Right hindlimb (tissue), 1 donor: Measurements from ENCODE around the gene SVIL.
"Not testable (repeated sequence)": the region's sequence is repeated elsewhere in the genome, so short reads cannot be mapped to it uniquely, and the experiment has no call there.

Experiments
- DNase-seq: peaks from one replicate; pipeline ENCODE4 v3.0.0-alpha.2; 2018

The SVIL gene

GRCh38 chr10:29648114-29648982, 13.6 kb upstream of the SVIL start:
- DNase-seq, result no peak

- DNase-seq, result no peak
These were observed 12.7 kb upstream of the SVIL start for GRCh38 chr10:29647478-29647877.

- DNase-seq, result peak; percentile 73
These were observed 12.2 kb upstream of the SVIL start for GRCh38 chr10:29646960-29647461.

DNA sequence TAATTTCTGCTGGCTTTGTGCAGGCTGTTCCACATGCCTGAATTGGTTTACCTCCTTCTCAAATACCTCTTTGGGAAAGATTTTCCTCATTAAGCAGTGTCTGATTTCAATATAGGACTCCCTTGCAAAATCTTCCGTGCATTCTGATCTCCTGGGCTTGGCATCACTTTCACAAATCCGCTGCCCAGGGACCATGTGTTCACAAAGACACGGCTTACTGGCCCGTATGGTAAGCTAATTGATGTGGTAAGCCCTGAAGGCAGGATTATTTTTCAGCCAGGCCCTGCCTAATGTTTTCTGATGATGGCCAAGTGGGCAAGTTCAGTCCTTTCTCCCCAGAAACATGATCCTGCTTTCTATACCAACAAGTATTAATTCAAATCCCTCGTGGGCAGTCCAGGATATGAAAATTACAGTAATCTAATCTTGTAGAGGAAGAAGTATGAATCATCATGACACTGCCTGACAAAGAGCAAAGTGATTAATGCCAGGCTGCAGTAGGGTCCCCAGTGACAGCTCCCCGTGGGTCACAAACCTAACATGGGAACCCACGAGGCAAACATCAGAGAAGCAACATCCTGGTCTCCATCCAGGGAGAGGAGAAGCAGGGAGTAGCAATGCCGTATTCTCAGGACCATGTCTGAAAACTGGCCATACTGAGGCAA, 11.6 kb upstream of the SVIL start:
- DNase-seq, result peak; percentile 68

- DNase-seq, result peak; percentile 72
These were observed 9.2 kb upstream of the SVIL start for GRCh38 chr10:29643771-29644501.

DNA sequence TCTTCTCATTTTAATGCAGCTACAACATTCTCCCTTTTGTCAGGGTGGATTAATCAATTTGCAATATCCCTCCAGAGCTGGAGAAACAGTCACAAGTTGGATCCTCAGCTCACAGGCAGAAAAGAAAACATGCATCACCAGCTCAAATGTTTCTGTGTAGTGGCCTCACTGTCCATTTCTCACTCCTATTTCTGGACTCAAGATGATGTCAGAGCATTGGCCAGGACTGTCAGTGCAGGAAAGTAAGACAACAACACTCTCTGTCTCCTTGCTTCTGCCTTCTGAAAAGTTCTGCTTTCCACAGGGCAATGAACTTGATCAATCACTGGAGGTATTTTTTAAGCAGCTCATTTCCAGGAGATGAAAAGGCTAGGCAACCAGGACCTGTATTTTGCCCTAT, 8.2 kb upstream of the SVIL start:
- peak; percentile 59 for DNase-seq

DNA sequence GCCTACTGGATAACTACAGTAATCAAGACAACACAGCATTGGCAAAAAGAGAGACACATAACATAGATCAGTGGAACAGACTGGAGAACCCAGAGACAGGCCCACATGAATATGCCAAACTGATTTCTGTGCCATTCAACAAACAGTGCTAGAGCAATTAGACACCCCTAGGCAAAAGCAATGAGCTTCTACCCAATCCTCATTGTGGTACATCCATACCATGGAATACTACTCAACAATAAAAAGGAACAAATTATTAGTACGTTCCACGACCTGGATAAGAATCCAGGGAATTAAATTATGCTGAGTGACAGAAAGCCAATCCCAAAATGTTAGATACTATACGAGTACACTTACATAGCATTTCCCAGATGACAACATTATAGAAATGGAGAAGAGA, 2.8 kb upstream of the SVIL start:
- no peak for DNase-seq

- no peak for DNase-seq
These were observed 1.4 kb upstream of the SVIL start for GRCh38 chr10:29636178-29636577.

DNA sequence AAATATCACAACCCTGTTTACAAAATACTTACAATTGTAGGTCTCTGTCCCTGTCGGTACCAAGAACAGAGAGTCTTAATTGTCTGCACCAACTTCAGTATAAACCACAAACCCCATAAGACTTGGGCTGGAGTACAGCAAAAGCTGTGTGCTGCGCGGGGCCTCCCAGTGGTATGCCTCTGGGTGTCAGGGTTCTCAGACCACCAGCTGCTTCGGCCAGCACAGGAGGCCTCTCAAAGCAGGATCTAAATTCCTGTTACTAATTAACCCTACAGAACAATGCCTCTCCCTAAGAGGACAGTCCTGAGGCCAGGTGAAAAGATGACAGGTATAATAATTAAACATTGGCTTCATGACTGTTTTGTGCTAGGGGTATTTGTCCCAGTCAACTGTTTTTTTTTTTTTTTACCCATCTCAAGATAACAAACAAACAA, 957 bp upstream of the SVIL start:
- DNase-seq, result peak; percentile 53

DNA sequence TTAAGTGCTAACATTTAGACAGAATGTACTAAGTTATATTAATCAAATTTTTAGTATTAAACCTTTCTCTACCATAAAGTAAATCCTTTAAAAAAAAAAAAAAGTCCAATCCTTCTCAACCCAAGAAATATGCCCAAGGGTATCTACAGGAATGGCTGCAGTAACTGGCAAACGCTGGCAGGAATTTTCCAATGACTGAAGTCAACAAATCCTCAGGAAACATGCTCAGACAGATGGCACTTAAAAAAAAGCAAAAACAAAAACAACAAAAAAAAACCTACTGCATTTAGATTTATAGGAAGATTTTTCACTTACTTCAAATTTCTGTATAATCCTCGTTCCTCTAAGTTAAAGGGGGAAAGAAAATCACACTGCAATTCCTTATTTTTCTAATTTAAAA, 666 bp downstream of the SVIL start:
- DNase-seq, result no peak

DNA sequence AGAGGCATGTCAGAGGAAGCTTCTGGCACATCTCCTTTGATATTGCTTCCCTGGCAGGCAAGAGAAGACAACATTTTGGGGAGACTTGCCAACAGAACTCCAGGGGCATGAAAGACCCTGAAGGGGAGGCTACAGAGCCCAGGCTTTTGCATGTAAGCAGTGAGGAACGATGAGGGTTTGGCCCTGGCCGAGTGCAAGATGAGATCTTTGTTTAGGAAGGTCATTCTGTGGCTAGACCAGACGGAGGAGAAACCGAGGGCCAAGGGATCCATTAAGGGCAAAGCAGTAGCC, 3.8 kb downstream of the SVIL start:
- no peak for DNase-seq

DNA sequence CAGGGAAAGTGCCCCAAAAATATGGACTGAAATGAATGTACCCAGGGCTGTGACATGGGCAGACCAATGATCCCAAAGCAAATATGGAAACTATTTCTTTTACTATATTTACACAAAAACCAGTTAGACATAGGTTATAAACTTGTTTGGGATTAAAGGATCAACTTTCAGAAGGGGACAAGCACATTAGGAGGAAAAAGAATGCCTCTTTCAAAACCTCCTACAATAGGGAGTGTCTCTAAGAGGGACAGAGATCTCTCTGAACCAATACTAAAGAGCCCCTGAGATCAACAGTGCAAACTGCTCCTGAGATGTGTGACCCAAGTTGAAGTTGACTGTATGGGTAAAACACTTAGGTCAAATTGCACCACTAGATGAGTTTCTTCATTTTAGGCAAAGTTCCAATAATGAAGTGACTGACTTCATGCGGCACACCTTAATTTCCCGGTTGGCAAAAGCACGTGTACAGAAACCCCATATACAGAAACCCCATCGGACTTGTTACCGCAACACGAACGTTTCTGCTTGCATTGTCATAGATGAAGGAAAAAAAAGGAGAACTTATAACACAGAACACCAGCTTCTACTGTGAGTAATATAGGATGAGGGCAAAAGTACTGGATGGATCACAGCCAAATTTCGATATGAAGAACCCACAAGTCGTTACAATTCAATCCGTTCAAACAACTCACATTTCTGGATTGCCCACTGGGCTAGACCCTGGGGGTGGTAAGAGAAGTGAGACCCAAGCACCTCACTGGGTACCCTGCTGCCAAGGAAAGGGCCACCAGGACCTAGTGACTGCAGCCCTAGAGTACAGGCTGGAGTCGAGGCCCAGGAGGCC, 4.3 kb downstream of the SVIL start:
- no peak for DNase-seq

DNA sequence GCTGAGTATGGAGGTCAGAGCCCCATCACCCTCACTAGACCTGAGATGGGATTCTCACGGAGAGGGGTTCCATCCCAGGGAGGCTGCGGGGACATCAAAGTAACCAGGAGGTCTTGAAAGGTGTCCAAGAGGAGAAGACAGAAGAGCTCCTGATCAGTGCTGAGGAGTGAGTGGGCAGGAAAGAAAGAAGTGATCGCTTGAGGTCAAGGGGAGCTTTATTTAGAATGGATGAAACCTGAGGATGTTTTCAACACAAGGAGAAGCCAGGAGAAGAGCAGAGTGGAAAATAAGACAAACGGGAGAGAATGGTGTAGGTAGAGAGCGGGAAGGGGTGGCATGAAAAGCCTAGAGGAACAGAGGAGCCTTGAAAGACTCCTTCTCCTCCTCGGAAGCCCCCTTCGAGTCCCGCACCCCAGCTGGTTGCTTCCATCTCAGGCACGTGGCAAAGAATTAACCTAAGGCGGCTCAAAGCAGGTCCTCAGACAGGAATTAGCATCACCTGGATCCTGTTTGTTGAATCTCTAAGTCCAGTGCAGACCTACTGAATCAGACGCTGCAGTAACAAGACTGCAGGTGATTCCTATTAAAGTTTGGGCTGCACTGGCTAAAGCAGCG, 5.8 kb downstream of the SVIL start:
- DNase-seq, result no peak

DNA sequence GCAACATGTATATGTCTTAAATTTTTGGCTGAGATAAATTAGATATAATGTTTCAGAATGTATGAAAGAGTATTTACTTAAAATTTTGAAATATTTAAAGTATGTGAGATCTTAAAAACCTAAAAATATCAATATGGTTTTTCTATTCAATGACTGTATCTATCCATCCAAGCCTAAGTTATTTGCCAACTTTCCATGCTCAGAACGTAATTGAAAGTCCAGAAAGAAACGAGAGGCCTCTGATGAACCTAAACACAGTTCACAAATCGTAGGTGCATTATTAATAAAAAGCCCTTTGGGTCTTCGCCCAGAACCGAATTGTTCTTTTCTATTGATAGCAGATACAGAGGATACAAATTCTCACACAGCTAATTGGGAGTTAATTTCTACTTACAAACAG, 6.5 kb downstream of the SVIL start:
- no peak for DNase-seq

- DNase-seq, result no peak
These were observed 7.3 kb downstream of the SVIL start for GRCh38 chr10:29627201-29628132.

DNA sequence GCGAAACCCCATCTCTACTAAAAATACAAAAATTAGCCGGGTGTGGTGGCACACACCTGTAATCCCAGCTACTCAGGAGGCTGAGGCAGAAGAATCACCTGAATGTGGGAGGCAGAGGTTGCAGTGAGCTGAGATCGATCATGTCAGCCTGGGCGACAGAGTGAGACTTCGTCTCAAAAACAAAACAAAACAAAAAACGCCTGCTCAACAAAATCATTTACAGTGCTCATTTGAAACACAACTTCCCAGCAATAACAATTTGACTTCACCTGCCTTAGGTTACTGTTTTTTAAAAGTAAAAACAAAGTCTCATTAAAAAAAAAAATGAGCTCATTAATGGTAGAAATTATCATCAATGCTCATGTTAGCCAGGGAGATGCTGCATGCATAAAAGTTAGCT, 10.4 kb downstream of the SVIL start:
- not testable (repeated sequence) for DNase-seq

GRCh38 chr10:29623797-29624196, 11.0 kb downstream of the SVIL start:
- DNase-seq, result no peak

DNA sequence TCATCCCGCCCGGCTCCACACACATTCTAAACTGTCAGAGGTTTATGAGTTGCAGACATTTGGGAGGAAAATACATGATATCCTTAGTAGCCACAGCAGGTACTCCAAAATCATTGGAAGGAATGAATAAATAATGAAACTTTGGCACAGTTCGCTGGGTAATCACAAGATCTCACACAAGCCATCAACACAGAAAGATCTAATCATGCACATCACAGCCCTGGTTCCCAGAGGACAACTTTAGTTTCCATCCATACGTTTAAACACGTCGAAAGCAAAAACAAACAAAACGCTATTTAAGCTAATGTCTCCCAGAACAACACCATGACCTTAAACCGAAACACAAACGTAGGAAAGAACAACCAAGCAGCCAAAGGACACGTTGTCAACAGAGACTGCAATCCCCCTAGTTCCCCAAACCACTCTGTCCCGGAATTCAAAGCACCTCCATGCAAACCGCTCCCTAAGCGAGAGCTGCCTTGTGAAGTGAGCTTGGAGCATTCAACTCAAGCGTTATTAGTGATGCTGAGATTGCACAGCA, 12.3 kb downstream of the SVIL start:
- DNase-seq, result peak; percentile 56

- no peak for DNase-seq
These were observed 13.6 kb downstream of the SVIL start for GRCh38 chr10:29621161-29621560.

DNA sequence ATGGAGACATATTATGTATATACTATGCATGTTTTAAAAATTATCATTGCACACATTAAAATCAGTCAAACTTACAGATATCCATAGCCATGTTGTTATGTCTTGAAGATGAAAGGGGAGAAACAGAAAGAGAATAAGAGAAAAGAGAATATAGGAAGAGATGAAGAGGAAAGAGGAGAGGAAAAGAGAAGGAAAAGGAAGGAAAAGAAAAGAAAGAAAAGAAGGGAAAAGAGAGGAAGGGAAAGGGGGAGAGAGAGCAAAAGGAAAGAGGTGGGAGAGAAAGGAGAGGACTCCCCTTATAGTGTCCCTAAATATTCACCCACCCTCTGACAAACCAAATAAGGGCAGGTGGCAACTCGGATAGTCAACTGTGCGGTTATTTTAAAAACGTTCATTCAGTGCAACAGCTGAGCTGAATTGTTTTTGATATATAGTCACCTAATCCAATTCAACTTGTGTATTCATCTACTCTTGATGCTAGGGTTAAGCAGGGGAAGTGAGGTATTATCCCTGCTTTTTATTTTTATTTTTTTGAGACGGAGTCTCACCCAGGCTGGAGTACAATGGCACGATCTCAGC, 14.6 kb downstream of the SVIL start:
- no peak for DNase-seq
